HG03039 (cell line): ENCODE results near the gene OR4A15.

Source experiments
- ATAC-seq: cut with Tn5 transposase; IDR thresholded peaks from one replicate; pipeline ENCODE4 v1.9.1; 2021; ENCODE audit warnings: mild to moderate bottlenecking, moderate library complexity; ENCODE audit not compliant: unreplicated experiment

The OR4A15 gene

DNA sequence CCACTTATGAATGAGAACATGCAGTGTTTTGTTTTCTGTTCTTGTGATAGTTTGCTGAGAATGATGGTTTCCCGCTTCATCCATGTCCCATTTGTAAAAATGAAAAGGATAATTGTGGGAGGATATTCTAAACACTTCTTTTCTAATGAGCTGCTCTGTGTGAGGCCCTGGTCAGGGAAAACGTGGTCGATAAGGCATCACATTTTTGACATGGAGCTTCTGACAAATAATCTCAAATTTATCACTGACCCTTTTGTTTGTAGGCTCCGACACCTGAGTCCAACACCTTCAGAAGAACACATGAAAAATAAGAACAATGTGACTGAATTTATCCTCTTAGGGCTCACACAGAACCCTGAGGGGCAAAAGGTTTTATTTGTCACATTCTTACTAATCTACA lies at the start of gene OR4A15:
OR4A15 (plus strand) TSS at position 301 of the 400 bp plus-strand sequence; CDS start at position 301, 0 bp downstream.
- no peak for ATAC-seq

DNA sequence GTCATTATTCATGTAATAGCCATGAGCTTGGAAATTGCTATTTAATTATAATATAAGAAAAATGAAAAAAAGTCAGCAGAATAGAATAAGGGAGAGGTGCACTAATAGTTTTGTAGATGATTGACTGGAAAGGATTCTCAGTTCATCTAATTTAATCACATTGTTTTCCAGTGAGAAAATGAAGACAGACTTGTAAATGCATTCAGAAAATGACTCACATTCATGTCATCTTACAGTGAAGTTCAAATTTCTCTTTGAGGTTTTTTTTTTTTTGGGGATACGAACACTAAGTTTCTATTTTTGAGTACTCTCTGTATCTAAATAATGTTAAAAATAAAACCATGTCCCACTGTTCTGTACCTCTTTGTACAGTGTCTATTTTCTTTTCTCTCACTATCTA lies 43.3 kb upstream of the OR4A15 start:
- ATAC-seq, result no peak

DNA sequence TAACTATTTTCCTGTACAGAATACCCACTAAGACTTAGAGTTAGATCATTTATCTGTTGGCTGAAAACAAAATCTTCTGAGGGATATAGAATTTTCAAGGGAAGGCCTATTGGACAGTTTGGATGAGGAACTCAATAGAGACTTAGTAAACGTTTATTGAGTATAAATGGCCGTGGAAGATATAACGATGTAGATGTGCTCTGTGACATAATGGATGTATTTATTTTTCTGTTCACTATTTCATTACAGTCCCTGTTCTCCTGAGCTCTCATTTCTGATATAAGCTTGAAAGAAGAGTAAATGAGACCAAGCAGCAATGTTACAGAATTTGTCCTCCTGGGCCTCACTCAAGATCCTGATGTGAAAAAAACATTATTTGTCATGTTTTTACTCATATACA lies 24.9 kb upstream of the OR4A15 start, which contains the start of gene OR4A16:
OR4A16 (plus strand) TSS at position 301 of the 400 bp plus-strand sequence; CDS start at position 301, 0 bp downstream.
- ATAC-seq, result no peak

DNA sequence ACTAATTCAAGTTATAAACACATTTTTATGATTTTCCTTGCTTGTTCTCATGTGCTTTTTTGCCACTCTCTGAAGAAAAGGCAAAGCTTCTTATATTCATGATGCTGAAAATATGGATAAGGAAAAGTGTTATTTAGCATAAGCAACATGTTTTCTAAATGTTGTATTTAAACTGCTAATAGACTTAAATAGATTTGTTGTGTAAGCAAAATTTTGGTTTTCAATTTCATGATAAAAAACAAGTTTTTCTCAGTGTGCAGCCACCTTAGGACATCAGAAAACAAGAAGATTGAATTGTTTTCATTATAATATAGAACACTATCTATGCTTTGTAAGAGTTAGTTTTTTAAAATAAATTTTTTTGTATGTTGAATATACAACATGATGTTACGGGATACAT lies 22.5 kb upstream of the OR4A15 start:
- ATAC-seq, result no peak

DNA sequence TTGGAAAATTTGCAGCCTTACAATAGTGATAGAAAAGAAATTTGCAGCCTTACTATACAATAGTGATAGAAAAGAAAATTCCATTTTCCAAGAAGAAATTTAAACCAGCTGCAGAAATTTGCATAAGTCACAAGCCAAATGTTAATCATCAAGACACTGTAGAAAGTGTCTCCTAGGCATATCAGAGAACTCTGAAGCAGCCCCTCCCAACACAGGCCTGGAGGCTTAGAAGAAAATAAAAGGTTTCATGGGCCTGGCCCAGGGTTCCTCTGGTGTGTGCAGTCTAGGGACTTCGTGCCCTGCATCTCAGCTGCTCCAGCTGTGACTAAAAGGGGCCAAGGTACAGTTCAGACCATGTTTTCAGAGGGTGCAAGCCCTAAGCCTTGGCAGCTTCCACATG lies 18.7 kb upstream of the OR4A15 start:
- no peak for ATAC-seq

DNA sequence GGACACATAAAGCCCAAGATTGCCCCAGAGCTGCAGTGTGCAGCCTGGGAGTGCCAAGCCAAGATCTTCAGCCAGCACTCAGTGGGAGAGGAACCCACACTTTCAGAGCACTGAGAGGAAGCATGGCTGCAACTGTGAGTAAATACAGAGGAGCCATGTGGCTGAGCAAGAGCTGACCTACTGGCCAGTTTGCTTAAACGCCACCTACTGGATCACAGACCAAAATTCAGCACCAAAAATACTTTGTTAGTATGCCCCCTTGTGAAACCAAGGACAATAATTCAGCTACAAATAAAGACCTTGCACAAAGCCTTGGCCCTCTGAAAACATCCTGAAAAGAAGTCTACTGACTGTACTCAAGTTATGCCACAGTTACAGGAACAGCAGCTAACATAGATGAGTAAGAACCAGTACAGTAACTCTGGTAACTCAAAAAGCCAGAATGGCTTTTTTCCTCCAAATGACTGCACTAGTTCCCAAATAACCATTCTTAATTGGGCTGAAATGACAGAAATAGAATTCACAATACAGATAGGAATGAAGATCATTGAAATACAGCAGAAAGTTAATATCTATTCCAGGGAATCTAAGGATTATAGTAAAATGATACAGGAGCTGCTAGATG lies 10.1 kb upstream of the OR4A15 start:
- no peak for ATAC-seq

DNA sequence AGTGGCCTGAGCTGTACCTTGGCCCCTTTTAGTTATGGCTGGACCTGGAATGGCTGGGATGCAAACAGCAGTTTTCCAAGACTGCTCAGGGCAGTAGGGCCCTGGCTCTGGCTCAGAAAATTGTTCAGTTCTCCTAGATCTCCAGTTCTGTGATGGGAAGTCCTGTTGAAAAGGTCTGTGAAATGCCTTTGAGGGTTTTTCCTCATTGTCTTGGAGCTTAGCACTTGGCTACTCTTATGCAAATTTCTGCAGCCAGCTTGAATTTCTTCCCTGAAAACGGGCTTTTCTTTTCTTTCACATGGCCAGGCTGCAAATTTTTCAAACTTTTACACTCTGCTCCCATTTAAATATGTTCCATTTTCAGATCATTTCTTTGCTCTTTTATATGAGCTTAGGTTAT lies 33.2 kb downstream of the OR4A15 start:
- no peak for ATAC-seq
